T-helper 9 cell (primary cell): ENCODE results near the gene EPG5.
"Not testable (repeated sequence)": the region's sequence is repeated elsewhere in the genome, so short reads cannot be mapped to it uniquely, and the experiment has no call there.

ENCODE experiments used
- DNase-seq: peaks from one replicate; pipeline ENCODE4 v3.0.0-alpha.2; 2020

EPG5 gene

GRCh38 chr18:45860971-45861370 is 106.2 kb downstream of the EPG5 start:
- no peak for DNase-seq

- DNase-seq = no peak
Observed at GRCh38 chr18:45860492-45860891, 106.6 kb downstream of the EPG5 start.

- no peak for DNase-seq
Observed at GRCh38 chr18:45859334-45859733, 107.8 kb downstream of the EPG5 start.

DNA sequence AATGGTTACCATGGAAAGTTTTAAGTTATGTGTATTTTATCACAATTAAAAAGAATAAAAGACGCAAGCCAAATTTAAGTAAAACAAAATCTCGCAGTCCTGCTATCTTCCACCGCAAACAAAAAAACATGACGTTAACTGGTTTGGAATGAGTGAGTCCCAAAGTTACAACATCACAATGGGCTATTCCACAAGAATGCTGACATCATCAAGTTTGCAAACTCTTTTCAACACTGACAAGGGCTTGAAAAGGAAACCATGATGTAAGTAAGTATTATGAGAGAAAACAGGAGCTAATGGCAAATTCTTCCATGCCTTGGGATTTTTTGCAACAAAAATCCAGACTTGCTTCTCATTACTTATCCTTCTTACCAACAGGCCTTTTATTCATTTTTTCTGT is 110.6 kb downstream of the EPG5 start:
- no peak for DNase-seq

- DNase-seq = no peak
Observed at GRCh38 chr18:45854036-45854586, 113.0 kb downstream of the EPG5 start.

DNA sequence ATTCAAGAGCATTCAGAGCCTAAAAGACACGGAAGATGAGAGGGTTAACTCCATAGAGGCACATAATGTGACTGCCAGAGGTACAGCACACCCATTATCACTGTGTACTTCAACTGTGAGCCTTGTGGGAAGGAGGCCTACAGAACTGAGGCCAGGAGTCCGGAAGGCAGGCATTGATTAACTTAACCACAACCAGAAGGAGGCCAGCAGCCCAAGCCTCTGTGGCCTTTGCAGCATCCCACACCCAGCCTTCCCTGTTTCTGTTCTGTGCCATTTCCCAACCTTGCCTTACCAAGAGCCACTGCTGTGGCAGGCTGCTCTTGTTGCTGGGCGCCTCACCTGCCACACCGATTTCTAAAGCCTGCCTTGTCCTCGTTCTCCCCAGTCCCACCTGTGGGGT is 114.5 kb downstream of the EPG5 start:
- DNase-seq = no peak

DNA sequence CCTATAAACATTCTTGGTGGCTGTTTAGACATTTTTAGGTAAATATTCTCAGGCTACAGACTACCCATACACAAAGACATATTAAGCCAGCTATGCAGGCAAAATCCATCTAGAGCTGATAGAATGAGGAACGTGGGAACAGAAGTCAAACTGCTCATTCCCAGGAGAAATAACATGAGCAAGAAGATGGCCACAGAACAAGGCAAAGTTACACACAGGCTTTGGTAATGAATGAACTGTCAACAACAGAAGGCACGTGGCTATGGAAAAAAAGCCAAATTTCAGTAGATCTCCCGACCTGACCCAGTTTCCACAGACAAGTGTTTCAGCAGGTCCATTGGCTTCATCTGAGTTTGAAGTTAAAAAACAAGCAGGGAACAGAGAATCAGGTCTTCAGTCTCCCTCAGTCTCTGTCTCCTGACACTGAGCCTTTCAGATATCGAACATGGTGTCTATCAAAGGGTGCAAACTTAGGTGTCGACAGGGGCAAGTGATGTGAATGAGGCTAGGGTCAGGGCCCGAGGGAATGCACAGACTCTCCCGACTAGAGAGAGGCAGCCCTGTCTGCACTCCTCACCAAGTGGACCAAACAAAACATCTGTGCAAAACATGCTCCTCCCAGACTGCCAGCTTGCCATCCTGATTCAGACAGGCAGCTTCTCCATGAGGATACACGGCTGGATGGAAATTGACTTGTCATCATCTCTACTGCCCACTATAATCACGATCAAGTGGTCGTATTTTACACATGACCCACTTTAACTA is 115.8 kb downstream of the EPG5 start:
- no peak for DNase-seq

GRCh38 chr18:45850021-45850420 is 117.1 kb downstream of the EPG5 start:
- no peak for DNase-seq

DNA sequence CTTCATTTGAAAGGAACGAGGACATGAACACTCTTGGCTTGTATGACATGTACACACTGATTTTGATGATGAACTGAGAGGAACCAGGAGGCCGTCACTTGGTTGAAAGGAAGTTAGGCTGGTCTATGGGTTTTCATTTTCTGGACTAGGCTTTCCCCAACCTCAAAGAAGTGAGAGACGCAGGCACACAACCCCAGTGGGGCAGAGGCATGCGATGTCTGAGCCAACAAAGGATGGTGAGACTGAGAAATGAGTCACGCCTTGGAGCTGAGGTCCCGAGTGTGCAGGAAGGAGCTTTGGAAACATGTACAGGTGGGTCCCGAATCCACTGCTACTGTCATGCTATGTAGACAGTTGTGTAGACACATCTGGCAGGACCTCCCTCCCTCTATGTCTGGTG is 117.6 kb downstream of the EPG5 start:
- no peak for DNase-seq

GRCh38 chr18:45848643-45849042 is 118.5 kb downstream of the EPG5 start:
- not testable (repeated sequence) for DNase-seq

DNA sequence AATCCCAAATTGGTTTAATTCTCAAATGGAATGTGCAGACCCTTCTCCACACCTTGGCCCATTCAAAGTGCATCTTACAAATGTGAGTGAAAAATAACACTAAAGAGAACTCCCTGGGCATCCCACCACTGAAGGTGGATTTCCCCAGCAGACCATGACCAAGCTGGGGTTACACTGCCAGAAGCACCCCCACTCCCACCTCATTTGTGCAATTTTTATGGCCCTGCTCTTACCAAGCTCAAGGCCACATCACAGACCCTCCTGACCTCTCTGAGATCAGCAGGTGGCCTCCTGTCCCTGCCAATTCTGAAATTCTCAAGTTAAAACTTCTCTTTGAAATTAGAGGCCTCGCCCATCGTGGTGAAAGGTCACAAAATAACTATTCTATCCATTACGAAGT is 120.0 kb downstream of the EPG5 start:
- DNase-seq = no peak

- no peak for DNase-seq
Observed at GRCh38 chr18:45845410-45845809, 121.7 kb downstream of the EPG5 start.

DNA sequence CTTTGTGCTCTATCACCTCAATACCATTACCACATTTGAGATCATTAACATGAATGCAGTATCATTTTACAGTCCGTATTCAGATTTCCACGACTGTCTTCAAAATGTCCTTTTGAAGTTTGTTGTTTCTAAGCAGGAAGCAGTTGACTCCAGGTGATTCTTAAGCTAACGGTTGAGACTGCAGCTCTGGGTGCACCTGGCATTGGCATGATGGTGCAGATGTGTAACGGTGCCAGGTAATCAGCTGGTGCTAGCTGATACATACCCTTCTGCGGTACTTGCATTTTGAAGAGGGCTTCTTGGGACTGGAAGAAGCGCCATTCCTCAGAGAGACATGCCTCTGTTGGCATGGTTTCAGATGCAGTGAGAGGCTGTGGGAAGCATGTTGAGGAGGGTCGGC is 122.2 kb downstream of the EPG5 start:
- DNase-seq = no peak

GRCh38 chr18:45843019-45843418 is 124.1 kb downstream of the EPG5 start:
- no peak for DNase-seq

DNA sequence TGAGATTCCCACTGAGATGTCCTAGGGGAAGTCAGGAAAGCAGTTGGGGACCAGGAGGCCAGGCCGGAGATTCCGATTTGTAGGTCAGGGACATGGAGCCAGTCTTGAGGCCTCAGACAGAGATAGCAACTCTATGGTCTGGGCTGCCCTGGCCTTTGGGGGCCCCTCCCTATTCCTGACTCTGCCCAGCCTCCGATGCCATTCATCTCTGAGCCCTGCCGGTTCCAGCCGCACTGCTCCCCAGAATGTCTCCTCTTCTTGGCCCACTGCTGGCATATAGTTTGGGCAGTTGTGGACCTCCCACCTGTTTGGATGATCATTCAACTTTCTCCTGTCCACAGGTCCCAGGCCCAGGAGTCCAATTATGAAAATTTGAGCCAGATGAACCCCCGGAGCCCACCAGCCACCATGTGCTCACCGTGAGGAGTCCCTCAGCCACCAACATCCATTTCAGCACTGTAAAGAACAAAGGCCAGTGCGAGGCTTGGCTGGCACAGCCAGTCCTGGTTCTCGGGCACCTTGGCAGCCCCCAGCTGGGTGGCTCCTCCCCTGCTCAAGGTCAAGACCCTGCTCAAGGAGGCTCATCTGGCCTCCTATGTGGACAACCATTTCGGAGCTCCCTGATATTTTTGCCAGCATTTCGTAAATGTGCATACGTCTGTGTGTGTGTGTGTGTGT is 125.2 kb downstream of the EPG5 start:
- DNase-seq = no peak

GRCh38 chr18:45841060-45841764 is 125.9 kb downstream of the EPG5 start:
- no peak for DNase-seq

- no peak for DNase-seq
Observed at GRCh38 chr18:45839414-45840395, 127.4 kb downstream of the EPG5 start.

DNA sequence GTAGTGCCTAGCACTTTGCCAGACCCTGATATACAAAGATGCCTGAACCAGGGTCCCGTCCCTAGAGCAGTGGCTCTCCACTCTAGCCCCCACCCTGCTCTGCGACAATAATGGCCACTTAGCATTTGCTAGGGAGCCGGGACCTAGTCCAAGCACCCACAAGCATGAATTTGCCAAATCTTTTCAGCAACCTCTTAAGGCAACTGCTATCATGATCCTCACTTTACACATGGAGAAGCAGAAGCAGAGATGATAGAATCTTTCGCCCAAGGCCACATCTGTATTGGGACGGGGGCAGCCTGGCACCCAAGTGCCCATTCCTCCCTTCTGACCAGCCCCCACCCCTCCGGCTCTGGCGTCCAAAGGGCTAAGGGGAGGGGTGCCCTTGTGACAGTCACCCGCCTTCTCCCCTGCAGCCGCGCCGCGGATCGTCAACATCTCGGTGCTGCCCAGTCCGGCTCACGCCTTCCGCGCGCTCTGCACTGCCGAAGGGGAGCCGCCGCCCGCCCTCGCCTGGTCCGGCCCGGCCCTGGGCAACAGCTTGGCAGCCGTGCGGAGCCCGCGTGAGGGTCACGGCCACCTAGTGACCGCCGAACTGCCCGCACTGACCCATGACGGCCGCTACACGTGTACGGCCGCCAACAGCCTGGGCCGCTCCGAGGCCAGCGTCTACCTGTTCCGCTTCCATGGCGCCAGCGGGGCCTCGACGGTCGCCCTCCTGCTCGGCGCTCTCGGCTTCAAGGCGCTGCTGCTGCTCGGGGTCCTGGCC is 128.6 kb downstream of the EPG5 start:
- no peak for DNase-seq

- DNase-seq = no peak
Observed at GRCh38 chr18:45837283-45838070, 129.7 kb downstream of the EPG5 start.
